KOPT-K1 (cell line): ENCODE measurements around the gene MAP1B.

ENCODE experiments used
- H3K27ac ChIP-seq: fragments of 200-600 bp; sonication (generic); 2 replicates; pipeline ENCODE4 v1.5.1; 2016; ENCODE audit warnings: antibody characterized with exemption, mild to moderate bottlenecking, low read depth, low read length; ENCODE audit not compliant: poor library complexity, severe bottlenecking
- H3K36me3 ChIP-seq: fragments of 200-600 bp; sonication (generic); 2 replicates; pipeline ENCODE4 v1.5.1; 2017; ENCODE audit warnings: antibody characterized with exemption, mild to moderate bottlenecking, low read length, moderate library complexity; ENCODE audit not compliant: insufficient read depth
- H3K9me3 ChIP-seq: fragments of 200-600 bp; sonication (generic); 2 replicates; pipeline ENCODE4 v1.5.1; 2017; ENCODE audit warnings: antibody characterized with exemption, low read length, mild to moderate bottlenecking; ENCODE audit not compliant: insufficient read depth, poor library complexity, severe bottlenecking

MAP1B gene

DNA sequence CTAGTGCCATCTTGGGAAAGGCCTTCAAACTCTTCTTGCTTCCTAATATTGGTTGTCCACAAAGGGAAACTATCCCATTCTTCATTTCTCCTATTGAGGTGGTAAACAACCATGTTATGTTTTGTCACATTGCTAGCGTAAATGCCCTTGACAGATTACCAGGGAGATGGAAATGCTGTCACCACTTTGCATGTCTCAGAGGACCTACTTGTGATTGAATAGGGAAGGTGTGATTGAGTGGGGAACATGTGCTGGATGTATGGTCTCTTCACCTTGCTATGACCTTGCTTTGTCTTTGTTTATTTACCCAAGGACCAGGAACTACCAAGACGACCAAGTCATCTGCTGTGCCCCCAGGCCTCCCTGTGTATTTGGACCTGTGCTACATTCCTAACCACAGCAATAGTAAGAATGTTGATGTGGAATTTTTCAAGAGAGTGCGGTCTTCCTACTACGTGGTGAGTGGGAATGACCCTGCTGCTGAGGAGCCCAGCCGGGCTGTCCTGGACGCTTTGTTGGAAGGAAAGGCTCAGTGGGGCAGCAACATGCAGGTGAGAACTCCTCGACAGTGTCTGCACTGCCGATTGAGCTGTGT lies 96.1 kb downstream of the MAP1B start:
- no peaks in the 10 kb centered on the region for H3K36me3 ChIP-seq
- no peaks in the 10 kb centered on the region for H3K9me3 ChIP-seq
- H3K27ac ChIP-seq, result no peak overlapping the region

DNA sequence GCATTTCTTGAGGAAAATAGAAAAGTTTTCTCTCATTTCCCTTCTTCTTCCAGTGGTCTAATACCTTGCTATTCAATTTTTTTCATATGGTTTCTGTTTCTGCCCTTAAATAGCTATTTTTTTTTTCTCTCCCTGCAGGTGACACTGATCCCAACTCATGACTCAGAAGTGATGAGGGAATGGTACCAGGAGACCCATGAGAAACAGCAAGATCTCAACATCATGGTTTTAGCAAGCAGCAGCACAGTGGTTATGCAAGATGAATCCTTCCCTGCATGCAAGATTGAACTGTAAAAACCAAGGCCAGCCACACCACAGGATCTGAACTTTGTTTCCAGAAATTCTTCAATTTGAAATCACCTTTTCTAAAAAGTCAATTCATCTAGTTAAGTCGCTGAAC lies 97.7 kb downstream of the MAP1B start:
- Histone ChIP-seq H3K36me3 (no peaks in the 10 kb centered on the region), H3K27ac (no peak overlapping the region), H3K9me3 (no peaks in the 10 kb centered on the region)

DNA sequence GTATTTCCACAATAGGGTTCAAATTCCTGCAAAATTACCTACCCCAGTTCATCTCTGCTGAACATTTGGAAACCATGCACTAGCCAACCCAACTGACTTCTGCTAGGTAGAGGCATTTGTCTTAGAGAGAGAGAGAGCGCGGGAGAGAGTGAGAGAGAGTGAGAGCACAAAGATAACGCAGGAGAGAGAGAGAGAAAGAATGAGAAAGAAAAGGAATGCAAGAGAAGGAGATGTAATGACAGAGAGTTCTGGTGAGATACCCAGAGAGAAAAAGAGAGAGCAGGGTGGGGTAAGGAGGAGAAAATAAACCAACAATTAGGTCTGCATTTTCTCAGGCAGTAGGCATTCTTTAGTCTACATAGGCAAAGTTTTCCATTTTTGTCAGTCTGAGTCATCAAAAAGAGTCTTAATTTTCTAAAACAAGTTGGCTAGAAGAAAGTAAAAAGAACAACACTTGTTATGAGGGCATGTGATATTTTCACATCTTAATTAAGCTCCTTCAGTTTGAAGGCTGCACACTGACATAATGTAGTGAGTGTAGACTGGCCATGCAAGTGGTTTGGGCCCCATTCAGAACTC lies 98.2 kb downstream of the MAP1B start:
- Histone ChIP-seq H3K36me3 (no peaks in the 10 kb centered on the region), H3K27ac (no peak overlapping the region), H3K9me3 (no peaks in the 10 kb centered on the region)

DNA sequence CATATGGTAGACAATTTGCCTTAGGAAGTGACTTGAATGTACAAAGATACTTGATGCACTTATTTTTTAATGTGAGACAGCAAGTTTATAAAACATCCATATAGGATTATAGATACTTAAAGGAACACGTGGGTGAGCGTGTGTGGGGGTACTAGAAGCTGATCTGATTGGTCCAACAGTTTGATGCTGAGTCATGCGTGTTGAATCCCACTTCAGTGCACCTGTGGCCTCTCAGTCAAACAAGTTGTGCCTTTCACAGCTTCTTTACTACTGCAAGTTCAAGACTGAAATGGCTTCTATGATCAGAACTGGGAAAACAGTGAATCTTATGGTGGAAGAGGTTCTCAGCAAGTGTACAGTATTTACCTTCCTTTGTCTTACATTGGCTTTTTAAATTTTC lies 98.9 kb downstream of the MAP1B start:
- Histone ChIP-seq H3K9me3 (no peaks in the 10 kb centered on the region), H3K27ac (no peak overlapping the region), H3K36me3 (no peaks in the 10 kb centered on the region)

DNA sequence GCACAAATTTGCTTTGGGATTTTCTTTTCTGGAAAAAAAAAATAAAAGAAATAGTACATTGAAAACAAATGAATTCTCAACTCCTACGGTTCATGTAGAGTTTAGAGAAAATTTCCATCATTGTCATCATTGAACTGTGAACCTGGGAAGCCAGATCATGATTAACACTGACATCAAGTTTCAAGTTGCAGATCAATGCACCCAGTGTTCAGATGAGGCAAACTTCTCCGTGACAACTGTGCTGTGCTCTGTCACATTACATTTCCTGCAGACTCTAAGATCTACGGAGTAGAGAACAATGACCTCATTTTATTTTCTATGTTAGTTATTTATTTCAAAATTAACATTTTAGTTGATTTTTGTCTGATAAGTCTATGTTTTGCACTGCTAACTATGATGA lies 99.7 kb downstream of the MAP1B start:
- no peaks in the 10 kb centered on the region for H3K9me3 ChIP-seq
- no peaks in the 10 kb centered on the region for H3K36me3 ChIP-seq
- no peak overlapping the region for H3K27ac ChIP-seq

DNA sequence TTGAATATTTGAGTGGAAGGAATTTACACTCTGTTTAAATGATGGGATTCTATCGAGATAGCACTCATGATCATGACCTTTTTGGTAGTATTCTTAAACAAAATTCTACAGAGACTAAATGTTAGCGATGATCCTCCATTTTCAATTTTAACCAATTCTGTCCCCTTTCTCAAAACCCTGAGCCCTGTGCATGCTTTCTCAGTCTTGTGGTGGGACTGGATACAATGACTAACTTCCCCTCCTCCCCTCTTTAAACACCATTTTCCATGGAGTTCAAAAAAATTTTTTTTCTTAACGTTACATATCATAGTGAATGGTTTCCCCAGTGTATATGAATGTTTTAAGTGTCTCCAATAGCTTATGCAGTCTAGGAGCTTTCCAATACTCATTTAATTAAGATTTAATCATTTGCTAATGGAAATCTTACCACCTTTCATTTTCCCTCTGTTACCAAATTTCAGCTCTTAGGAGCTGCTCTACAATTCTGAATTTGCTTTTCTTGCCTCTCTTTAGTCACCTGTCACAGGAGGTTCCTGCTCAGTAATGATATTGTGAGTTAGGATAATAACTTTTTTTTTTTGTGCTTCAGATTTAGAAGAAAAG lies 101.2 kb downstream of the MAP1B start:
- H3K36me3 ChIP-seq, result no peaks in the 10 kb centered on the region
- no peak overlapping the region for H3K27ac ChIP-seq
- H3K9me3 ChIP-seq, result no peaks in the 10 kb centered on the region

DNA sequence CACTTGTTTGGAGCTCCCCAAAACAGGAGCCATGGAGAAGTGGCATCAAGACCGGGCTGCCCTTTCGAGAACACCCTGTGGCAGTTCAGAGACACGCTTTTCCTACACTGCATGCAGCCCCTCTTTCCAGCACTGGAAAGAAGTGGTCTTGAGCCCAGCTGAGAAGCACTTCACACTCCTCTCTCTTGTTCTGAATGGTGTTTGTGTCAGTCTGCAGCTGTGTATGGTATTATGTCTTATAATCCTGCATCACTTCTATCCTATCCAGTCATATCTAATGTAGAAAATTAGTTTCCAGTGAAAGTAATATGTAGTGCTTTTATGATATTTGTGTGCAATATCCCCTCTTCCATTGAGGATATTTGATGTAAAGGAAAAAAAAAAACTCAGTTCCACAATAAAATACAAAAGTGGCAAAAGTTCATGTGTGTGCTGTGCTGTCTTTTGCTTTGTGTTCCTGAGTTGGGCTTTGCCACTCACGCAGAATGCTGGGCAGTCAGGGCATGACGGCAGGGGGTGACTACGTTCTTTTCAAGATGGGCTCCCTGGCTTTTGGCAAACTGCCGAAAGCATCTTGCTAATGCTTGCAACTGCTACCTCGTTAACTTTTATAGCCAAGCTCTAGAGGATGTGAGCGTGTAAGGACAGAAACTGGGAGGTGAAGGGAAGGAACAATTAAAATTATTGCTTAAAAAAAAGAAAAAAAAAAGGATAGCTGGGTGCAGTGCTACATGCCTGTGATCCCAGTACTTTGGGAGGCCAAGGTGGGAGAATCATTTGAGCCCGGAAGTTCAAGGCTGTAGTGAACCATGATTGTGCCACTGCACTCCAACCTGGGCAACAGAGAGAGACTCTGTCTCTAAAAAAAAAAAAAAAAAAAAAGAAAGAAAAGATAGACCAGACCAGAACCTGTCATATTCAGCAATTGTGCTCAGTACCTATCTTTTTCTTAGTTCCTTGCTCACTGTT lies 102.2 kb downstream of the MAP1B start:
- H3K9me3 ChIP-seq, result no peaks in the 10 kb centered on the region
- no peaks in the 10 kb centered on the region for H3K36me3 ChIP-seq
- H3K27ac ChIP-seq, result no peak overlapping the region

DNA sequence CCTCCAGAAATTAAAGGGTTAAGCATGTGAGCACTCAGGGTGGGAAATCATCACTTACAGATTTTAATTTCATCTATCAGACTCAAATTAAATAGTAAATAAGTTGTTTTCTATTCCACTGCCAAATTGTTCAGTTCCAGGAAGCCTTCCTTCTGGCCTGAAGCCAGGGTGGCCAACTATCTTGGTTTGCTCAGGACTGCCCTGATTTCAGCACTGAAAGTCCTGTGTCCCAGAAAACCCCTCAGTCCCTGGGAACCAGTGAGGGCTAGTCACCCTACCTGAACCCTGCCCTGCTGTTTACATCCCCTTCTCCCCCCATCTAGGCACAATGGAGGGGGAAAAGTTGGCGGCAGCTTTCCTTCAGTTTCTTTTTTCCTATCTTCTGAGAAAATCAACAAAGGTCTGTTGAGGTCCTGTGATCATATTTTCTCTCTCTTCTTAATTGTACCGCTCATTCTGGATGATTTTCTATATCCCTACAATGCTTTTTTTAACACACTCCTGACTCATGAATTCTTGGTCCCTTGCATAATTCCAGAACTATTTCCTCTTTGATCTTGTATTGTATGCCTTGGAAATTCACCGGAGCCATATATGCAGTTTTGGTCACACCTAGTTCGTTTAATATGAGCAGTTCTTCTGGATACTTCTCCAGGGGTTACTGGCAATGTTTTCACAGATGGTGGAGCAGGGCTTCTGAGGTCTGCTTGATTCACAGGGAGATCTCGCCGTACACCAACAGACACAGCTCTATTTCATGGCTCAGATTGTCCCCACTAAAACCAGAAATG lies 103.8 kb downstream of the MAP1B start:
- H3K36me3 ChIP-seq, result 0 out of 2 replicates have a peak, but pooled peaks cover 9% of the 10 kb centered on the region
- H3K9me3 ChIP-seq, result no peaks in the 10 kb centered on the region
- no peak overlapping the region for H3K27ac ChIP-seq

DNA sequence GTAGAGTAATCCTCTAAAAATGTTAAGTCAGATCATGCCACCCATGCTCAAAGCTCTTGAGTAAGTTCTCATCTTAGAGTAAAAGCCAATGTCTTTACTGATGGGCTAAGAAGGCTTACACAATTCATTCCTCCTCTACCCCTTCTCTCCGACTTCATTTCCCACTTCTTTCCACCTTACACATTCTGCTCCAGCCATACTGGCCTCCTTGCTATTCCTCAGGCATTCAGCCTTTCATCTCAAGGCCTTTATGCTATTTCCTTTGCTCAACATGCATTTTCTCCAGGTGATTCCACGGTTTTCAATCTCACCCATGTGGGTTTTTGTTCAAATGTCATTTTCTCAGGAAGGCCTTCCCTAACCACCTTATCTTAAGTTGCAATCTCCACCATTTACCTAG lies 104.9 kb downstream of the MAP1B start:
- Histone ChIP-seq H3K9me3 (no peaks in the 10 kb centered on the region), H3K27ac (no peak overlapping the region), H3K36me3 (peaks cover 17% of the 10 kb centered on the region)

DNA sequence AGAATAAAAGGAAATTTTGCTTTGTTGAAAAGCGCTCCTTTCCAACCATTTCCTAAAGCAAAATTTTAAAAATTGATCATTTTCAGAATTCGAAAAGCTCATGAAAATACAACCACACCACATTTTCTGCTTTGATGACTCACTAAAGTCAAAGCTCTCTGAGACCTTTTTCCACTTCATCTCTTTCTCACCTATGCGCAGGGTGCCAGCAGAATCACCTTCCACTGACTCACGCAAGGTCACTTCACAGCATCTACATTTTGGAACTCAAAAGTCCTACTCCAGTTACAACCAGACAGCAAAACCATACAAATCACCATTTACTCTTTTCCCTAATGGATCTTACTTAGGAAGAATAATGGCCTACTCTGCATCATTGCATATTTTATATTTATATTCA lies 106.2 kb downstream of the MAP1B start:
- Histone ChIP-seq H3K9me3 (no peaks in the 10 kb centered on the region), H3K36me3 (peaks cover 30% of the 10 kb centered on the region), H3K27ac (no peak overlapping the region)

DNA sequence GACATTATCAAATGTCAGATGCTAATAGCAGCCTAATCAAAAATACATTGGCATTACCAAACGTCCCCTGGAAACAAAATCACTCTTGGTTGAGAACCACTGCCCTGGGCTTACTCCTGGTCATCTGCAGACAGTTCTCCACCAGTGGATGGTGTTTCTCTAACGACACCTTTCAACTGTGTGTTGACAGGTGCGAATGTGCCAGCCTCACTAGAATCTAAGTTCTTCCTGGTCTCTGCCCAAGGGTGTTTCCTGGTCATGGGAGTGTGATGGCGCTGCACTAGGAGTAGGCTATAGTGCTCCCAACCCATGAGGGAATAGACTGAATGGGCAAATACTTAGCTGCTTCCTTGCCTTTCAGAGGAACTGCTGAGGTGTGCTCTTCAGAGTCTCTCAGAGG lies 106.9 kb downstream of the MAP1B start:
- Histone ChIP-seq H3K27ac (no peak overlapping the region), H3K9me3 (no peaks in the 10 kb centered on the region), H3K36me3 (peaks cover 37% of the 10 kb centered on the region)

DNA sequence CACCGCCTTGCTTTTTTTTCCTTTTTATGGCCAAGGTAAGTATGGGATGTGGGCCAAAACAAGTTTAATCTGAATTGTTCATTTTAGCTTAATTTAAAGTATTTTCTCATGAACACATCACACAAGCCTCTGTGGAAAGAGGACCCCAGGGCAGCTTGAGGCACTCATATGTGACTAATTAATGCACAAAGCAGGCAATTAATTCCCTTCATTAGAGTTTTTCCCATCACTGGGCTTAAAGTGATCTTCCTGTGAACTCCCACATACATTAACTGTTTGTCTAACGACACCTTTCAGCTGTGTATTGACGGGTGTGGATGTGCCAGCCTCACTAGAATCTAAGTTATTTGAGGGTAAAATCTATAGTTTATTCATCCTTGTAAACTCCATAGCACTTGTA lies 109.5 kb downstream of the MAP1B start:
- H3K27ac ChIP-seq, result no peak overlapping the region
- no peaks in the 10 kb centered on the region for H3K9me3 ChIP-seq
- peaks cover 63% of the 10 kb centered on the region for H3K36me3 ChIP-seq

DNA sequence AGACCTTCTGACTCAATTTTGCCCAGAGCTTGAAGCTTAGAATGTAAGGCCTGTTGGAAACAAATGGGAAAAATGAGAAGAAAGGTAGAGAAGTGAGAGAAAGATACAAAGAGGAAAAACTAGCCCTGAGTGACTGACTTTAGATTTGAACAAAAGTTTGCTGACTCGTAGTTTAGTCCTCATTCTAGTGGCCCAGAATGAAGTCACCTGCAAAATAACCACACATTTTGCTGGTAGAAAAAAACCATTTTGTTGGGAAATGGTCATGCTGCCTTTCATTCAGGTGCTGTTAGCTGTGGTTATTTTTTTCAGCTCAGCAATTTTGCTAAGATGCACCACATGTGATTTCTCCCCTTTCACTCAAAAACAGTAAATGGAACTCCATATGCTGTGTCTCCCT lies 113.8 kb downstream of the MAP1B start:
- no peaks in the 10 kb centered on the region for H3K9me3 ChIP-seq
- peaks cover 97% of the 10 kb centered on the region for H3K36me3 ChIP-seq
- no peak overlapping the region for H3K27ac ChIP-seq

DNA sequence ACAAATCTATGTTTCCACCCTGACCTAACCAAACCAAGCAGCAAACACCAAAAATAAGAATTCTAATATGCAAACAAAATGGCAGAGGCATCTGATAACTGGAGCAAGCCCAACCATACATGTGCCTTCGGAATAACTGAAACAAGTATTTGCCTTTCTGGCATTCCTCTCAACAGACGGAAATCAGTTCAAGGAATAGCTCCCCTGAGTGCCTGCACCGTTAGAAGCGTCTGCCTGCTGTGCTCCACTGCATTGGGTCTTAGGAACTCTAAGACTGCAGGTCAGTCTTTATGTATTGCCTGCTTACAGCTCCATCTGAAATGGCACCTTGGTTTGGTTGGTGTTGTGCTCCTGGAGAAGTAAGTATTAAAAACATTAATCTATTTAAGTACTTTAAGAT lies 114.3 kb downstream of the MAP1B start:
- peaks cover 100% of the 10 kb centered on the region for H3K36me3 ChIP-seq
- no peaks in the 10 kb centered on the region for H3K9me3 ChIP-seq

DNA sequence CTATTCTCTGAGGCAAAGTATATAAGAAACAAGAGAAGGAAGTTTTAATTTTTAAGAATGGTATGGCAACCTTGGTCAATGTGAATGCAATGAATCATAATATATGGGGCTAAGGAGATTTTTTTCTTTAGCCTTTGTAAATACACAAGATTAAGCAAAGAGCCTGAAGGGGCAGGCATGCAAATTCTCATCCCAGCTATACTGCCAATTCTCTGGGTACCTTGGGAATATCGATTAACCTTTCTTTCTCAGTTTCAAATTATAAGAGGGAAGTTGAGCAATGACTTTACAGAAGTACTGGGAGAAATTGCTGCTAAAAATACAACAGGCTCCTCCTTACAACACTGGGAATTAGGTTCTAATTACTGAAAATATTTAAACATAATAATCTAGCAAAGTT lies 115.2 kb downstream of the MAP1B start:
- Histone ChIP-seq H3K9me3 (no peaks in the 10 kb centered on the region), H3K27ac (no peak overlapping the region), H3K36me3 (peaks cover 99% of the 10 kb centered on the region)

More for the DNA sequence above, 114.3 kb downstream of the MAP1B start:
- no peak overlapping the region for H3K27ac ChIP-seq
